Stimulated activated CD4-positive, alpha-beta T cell treated with anti-CD3 and anti-CD28 coated beads, Interleukin-1b, Interleukin-23, amount 100 ng/mL, for 48 hours (primary cell): ENCODE measurements around the gene EOLA1.
A peak's percentile ranks its signal among the peaks of the same experiment; 100 is the strongest.
"Not testable (repeated sequence)": the region's sequence is repeated elsewhere in the genome, so short reads cannot be mapped to it uniquely, and the experiment has no call there.

Experiments
- DNase-seq: peaks from one replicate; pipeline ENCODE4 v3.0.0-alpha.2; 2020

Gene EOLA1

DNA sequence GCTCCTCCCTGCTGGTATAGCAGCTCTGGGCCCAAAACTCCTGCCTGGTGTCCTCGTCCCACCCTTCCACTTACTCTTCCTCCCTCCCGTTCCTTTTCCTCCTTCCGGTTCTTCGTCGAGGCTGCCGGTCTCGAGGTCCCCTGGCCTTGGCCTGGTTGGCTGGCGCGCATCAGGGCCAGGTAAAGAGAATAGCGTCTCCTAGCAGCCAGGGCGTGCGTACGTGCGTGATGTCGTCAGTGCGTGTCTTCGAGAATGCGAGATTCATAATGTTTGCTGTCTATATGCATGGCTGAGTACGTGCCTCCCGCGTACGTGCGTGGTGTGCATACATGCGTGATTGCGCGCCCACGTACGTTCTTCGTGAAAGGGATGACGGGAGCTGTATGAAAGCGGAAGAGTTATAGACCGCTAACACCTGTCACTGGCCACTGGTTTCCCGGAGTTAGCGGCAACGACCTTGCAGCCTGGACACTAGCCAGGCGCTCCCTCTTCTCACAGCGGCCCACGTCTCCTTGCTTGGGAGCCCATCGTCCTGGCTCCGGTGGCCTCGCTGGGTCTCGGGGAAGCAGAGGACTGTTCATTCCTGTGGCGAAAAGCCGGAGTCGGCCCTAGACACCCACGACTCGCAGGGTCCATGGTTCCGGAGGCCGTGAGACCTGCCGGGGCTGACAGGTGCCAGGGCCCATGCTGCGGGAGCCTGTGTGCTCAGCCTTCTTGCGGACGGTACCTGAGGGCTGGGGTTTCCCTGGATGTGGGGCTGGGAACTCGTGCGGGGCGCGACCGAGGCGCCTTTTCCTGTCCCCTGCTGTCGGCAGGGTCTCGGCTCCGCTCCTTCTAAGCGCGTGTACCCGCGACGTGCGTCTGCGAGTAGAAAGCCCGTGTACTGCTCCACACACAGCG is at the start of gene EOLA1:
Gene EOLA1 (plus strand): TSS at position 392 of the 900 bp plus-strand sequence. CDS start 4,619 bp downstream, outside the sequence.
- DNase-seq, result peak; percentile 92

DNA sequence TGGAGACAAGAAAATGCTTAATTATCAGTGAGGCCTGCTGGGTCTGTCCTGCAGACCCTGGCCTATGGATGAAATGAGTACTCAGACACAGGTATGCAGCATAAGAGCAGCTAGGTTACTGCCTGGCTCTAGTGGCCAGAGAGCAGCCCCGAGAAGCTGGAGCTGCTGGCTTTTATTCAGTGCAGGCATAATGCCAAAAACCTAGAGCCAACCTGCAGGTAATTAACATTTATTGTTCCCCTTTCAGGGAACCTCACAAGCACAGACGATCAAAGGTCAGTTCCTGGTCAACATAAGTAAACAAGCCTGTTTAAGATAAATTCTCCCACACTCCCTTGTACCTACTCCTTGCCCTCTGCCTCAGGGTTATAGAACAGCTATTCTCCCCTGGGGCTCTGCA is 49.0 kb upstream of the EOLA1 start:
- no peak for DNase-seq

DNA sequence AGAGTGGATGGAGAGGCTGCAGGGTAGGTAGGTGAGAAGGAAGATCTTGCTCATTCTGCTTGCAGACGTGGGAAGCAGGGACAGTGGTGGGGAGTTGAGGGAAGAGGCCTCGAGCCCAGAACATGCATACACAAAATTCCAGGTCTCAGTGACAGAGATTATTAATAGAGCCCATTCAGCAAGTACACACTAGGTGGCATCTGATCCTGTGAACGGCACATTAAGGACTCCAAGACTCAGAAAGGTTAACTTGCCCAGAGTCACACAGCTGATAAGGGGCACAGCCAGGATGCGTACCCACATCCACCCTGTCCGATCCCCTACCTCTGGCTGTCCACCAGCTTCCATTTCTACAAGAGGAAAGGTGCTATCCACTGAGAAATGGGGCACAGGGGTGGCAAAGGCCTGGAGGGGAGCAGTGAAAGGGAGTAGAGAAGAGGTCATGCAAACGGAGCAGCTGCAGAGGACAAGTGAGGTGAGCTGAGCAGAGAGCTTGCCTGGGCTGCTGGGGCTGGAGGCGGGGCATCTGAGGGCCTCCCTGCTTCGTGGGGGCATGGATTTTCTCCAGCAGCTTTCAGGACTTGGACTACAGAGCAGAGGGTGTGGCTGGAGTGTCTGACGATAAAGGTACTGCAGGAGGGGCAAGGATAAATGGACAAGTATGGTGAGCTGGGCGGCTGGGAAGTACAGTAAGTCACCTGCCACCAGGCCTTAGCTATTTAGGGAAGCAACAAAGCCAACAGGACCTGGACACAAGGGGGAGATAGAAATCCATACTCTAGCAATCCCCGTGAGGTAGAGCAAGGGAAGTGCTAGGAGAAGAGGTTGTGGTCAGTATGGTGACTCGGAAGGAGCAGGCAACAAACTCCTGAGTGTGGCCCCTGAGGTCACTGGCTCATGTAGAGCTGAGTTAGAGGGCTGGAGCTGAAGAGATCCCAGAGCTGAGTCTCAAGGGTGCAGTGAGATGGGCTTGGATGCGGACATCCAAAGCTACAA is 46.9 kb upstream of the EOLA1 start:
- no peak for DNase-seq

DNA sequence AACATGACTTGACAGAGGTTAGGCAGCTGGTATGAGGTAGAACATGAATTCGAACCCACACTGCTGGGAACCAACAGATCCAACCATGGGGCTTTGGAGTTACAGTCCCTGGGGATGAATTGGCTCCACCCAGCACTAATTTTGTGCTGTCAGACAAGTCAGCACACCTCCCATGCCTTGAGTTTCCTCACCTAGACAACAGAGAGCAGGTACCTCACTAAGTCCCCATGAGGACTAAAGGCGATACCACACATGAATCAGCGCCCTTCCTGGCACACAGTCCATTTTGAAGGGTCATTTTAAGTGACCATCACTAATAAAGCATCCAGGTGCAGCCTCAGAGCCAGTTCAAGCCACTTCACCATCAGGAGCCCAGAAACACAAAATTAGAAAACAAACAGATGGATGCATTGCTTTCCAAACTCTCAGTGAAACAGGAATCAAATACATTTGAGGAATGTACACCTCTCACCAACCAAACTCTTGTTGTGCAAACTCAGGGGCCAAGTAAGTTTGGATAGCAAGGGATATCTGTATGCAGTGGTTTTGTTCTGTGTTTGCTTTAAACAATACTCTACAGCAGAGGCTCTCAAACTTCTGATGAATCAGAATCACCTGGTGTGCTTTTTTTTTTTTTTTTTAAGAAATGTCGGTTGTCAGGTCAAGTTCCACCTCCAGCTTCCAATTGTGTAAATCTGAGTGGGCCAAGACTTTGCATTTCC is 45.8 kb upstream of the EOLA1 start:
- DNase-seq, result no peak

DNA sequence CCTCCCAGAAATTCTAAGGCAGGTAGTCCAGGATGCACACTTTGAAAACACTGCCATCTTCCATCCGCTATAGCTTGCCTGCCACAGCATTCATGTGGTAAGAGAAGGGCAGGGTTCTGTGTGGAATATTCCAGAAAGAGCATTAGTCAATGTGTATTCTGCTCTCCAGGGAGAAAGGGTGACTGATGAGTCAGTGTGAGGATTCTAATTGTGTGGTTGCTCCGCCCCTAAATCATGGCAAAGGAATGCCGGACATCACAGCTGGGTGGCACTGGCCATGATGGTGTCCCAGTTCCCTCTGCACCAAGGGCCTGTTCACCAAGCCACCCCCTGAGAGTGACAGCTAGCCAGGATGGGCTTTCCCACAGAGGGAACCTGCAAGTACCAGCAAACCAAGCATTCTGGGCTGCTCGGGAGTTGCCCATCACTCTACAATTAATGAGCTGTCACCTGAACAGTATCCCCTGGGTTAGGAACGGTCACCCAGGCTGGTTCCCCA is 45.2 kb upstream of the EOLA1 start:
- DNase-seq, result no peak

DNA sequence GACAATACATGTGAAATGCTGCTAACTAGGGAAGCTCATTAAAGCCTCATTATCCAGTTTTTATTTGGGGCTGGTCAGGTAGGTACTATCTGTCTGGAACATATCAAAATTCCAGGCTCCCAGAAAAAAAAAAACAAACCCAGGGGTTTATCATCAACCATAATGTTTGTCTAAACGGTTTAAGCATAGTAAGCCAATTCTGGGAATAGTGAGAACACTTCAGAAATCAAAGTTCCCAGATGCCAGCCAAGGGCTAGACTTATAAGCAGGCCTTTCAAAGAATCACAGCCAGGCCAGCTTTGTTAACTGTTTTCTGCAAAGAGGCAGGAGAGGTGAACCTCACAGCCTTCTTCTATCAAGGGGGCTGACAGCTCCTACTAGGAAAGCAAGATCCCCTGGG is 43.8 kb upstream of the EOLA1 start:
- no peak for DNase-seq

DNA sequence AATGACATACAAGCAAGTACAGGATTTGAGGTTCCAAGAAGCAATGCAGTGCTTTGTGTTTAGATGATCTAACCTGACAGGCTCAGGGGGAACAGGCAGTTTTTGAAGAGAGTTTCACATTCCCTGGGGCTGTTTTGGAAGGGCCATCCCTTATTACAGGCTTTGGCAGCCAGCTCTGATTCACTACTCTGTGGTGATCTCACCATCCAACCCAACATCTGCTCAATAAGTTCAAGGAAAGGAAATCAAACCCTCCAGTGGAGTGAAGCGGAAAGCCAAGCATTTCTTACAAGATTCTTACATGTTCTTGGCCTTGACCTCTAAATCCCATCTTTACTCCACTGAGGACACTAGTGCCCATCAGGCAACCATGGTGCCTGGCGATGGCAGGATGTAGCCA is 43.2 kb upstream of the EOLA1 start:
- DNase-seq, result no peak

DNA sequence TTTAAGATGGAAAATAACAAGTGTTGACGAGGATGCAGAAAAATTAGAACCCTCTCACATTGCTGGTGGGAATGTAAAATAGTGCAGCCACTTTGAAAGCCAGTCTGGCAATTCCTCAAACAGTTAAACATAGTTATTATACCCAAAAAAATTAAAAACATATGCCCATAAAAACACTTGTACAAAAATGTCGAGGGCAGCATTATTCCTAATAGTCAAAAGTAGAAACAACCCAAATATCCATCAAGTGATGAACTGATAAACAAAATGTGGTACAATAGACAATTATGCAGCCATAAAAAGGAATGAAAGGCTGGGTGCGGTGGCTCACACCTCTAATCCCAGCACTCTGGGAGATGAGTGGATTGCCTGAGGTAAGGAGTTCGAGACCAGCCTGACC is 42.0 kb upstream of the EOLA1 start:
- no peak for DNase-seq

DNA sequence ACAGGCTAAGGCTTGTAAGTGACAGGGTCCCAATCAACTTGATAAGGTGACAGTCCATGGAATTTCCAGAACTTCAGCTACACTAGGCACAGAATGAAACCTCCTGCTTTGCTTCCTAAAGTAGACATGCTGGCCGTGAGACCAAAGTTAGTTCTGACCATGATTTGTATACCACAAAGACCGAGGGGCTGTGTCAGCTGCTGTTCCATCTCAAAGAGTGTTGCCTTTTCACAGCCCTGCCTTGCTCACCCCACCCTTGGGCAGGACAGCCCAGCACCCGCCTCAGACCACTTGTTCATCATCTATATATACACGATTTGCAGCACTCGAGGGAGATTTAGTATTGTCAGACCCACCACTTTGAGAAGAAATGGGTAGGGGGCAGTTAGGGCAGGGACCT is 41.0 kb upstream of the EOLA1 start:
- DNase-seq, result no peak

DNA sequence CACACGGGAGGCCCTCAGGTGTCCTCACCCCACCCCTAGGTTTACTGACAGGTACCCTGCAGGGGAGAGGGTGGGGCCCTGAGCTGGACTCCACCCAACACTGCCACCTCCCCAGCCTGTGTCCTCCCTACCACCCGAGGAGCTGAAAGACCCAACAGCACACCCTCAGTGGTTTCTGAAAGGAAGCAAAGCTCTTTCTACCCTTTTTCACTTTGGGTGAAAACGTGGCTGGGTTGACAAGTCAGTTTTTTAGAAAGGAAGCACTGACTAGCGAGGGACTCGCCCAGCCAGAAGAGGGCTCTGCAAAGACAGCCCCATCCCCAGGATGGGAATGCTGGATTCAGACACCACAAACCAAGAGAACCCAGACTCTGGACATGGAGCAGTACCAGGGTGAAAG is 37.9 kb upstream of the EOLA1 start:
- not testable (repeated sequence) for DNase-seq

DNA sequence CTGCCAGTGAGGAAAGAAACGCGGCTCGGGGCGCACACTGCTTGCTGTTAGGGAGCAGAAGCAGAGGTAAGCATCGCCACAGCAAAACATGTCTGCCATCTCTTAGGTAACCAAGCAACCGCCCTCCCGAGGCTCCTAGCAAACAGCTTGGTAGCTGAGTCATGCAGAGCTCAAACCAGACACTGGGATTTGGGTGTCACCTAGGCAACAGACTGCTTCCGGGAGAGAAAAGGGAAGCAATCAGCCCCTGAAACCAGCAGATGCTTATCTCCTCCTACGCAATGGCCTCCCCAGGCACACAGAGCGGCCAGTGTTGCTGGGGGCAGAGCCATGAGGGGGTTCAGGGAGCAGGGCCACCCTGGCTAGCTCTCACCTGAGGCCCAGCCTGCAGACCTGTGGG is 37.4 kb upstream of the EOLA1 start:
- DNase-seq, result peak; percentile 65

DNA sequence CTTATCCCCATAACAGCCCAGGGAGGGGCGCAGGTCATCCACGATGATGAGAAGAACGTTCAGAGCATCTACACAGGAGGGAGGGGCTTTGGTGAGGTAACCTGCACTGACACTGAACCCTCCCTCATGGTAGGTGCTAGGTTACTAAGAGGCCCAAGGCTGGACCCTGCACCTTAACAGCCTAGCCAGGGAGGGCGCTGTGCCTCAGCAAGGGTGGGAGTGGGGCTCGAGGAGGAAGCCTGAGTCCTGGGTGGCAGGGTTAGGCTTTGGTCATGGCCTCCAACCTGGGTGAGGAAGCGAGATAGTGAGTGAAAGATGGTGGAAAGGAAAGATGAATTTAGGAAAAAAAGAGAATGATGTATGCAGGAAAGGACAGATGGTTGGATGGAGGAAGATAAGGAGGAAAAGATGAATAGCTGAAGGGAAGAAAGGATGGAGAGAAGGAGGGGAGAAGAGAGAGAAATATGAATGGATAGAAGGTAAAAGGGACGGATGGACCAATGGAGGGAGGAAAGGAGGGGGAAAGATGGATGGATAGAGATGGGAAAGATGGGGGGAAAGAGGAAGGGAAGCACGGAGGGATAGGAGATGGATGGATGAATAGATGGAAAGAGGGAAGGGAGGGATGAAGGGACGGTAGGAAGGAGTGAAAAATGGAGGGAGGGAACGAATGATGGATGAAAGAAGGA is 36.4 kb upstream of the EOLA1 start:
- DNase-seq, result peak; percentile 82

DNA sequence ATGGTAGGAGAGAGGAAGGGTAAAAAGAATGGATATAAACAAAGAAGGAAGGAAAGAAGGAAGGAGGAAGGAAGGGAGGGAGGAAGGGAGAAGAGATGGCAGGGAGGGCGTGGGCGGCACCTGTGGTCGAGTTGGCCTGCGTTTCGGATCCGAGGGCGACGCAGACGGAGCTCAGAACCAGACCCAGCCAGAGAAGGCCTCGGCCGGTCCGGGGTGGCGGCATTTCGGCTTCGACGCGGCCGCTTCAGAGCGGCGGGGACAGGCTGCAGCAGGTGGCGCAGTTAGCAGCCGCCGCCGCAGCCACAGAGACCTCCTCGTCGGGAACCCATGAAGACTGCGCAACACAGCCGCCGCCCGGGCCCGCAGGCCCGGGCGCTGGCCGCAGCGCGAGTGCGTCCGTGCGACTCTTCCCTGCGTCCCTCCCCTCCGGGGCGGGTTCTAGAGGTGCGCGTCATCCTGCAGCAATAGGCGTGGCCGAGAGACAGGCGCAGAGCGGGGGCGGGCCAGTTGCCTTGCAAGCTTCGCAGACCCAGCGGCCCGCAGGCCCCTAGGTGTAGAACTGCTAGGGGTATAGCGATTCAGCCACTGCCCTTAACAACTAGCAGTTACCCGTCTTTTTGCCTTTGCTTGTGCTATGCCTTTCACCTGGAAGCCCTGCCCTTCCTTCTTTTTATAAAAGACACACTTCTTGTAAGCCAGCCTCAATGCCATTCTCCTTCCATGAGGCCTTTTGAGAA is 35.7 kb upstream of the EOLA1 start, which contains the start of gene IDS:
Gene IDS (minus strand): TSS at position 392 of the 737 bp plus-strand sequence. CDS start 169 bp downstream, at position 223.
- peak; percentile 86 for DNase-seq

DNA sequence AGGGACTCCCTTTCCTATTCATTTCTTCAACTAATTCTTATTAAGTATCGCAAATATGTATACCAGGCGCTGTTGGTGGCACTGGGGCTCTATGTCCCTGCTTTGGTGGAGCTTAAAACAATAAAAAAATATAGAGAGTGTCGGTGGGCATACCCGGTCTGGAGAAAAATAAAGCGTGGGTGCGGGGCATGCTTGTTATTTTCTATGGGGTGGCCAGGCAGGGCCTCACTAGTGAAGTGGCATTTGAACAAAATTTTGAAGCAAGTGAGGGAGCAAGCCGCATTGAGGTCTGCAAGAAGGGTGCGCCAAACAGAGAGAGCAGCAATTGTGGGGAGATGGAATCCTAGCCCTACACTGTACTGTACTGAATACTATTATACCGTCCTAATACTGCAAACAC is 35.1 kb upstream of the EOLA1 start:
- DNase-seq, result no peak

DNA sequence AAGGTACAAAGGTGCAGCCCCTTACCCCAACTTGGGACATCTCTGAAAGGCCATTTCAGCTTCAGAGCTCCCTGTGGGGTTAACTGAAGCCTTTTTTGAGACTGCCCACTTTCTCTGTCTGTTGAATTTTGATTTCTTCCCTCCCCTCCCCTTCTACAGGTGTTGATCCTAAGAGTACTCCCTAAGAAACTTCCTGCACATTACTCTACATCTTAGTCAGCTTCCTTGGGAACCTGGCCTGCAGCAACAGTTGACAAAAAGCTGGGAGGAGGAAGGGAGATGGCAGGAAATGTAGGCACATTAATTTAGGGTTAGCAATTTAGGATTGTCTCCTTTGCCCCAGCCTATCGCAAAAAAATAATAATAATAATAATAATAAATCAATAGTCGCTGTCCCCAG is 34.5 kb upstream of the EOLA1 start:
- DNase-seq, result no peak

DNA sequence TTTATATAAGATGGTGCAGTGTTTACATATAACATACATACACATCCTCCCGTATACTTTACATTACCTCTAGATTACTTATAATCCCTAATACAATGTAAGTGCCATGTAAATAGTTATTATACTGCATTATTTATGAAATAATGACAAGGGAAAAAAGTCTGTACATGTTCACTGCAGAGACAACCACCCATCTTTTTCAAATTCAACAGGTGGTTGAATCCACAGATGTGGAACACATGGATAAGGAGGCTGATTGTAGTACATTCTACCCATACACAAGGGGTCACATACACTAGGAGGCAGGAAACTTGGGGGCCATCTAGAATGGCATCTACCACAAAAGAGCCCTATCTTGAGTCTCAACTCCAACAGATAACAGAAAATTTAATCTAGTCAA is 32.3 kb upstream of the EOLA1 start:
- DNase-seq, result no peak

DNA sequence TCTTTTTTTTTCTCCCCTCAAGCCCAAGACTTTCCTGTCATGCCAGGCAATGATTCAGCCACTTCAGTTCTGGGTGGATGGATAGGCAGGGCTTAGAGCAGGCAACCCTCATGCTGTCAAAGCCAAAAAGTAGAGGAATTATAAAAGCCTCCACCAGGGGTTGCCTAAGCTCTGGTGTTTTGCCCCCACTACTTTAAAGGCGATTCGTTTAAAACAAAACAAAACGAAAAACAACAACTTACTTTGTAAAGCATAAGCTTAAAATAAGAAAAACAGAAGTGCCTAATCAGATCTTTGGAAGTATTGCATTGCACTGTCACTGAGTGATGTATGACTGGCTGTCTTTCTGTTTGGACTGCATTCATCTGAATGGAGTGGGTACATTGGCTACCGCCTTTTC is 30.4 kb upstream of the EOLA1 start:
- DNase-seq, result no peak

DNA sequence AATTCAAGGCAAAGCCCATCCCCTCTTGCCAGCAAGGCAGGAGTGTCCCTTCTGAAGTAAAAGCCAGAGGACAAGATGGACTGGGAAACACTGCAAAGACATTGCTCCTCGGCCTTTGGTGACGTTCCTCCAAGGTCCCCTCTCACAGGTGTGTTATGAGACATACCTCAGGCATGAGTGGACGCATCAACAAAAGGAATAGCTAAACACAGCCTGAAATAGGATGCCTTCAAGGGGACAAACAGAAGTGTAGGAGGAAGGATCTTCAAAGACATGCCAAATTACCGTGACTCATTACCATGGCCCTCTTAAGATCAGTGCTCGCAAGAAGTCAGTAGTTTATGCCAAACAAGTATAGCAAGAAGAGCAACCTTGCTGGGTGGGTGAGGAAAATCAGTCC is 29.7 kb upstream of the EOLA1 start:
- no peak for DNase-seq

DNA sequence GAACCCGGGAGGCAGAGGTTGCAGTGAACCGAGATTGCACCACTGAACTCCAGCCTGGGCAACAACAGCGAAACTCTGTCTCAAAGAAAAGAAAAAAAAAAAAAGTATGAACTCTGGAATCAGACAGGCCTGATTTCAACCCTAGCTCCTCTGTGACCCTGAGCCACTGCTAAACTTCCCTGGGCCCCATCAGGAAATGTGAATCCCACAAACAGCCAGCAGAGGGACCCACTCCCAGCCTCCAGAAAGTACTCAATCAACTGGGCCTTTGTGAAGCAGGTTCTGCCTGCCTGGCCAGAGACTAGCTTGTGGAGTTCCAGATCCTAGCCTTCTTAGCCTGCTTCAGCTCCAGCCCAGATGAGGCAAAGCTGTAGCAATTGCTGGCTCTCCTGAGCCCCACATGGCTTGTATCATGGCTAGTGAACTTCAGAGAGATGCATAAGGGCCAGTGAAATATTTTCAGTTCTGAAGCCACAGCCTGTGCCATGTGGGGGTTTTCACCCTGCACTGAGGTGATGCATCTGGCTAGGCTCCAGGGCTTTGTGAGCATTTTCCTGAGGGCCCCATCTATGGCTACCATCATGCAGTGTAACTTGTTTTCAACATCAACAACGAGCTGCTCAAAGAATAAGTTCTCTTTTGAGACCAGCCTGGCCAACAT is 28.5 kb upstream of the EOLA1 start:
- peak; percentile 44 for DNase-seq

DNA sequence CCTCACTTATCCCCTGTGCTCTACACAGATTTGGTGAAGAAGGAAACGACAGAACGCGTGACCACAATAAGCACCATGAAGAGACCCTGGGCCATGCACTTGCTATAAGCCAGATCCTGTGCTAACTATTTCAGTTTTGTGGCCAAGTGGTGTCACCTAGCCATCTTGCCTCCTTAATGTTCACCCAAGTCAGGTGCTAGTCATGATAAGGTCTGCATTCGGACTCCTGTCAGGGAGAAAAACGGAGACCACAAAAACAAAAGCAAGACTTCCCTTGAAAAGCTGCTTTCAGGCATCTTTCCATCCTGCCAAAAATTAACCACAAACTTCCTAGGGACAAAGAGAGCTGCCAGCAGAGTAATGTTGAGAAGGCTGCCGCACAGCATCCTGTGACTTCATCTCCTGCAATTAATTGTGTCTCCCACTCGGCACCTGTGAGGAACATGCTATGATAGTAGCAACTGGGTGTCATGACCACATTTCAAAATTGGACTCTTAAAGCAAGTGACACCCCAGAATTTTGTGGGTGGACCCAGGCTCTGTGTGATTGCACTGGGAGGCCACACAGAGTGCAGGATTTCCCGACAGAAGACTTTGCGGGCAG is 26.9 kb upstream of the EOLA1 start:
- DNase-seq, result no peak
